GM10847 (cell line): ENCODE results near the gene HAUS1.

Experiments used
- POLR2A ChIP-seq: IDR thresholded peaks from 2 replicates; pipeline ENCODE4 v1.6.1; 2011; ENCODE audit not compliant: insufficient read length; ENCODE audit errors: extremely low read depth

Gene HAUS1, protein sequence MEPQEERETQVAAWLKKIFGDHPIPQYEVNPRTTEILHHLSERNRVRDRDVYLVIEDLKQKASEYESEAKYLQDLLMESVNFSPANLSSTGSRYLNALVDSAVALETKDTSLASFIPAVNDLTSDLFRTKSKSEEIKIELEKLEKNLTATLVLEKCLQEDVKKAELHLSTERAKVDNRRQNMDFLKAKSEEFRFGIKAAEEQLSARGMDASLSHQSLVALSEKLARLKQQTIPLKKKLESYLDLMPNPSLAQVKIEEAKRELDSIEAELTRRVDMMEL

DNA sequence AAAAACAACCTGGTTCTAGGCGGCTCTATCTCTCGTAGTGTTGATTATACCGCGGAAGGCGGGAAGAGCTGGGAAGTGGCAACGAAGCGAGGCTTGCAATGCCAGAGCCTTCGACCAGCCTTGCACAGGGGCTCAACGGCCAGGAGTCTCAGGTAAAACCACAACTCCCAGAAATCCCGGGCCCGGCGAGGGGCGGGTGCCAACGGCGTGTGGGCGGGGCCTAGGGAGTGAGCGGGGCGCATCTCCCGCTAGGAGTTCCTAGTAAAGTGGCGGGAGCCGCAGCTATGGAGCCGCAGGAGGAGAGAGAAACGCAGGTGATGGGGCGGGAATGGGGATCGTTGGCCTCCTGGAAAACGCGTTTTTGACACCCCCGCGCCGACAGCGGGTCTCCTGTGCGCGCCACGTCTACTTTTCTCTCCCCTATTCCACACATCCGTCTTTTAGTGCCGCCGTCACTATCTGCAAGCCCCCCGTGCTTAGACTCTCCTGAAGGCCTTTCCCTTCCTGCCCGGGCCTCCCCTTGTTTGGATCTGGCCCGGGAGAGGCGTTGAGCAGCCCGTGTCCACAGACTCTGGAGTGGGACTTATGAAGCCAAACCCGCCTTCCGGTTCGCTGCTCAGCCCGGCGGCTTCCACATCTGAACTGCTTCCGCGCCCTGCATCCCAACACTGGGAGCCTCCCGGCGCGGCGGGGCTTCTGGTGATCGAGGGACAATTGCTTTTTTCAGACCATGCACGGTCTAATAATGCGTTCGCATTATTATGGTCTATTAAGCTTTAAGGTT lies at the start of gene HAUS1:
TSS of gene HAUS1 (plus strand) at position 258 of the 784 bp plus-strand sequence. CDS start at position 285, 27 bp downstream.
- peak; percentile 43 for TF ChIP-seq POLR2A

DNA sequence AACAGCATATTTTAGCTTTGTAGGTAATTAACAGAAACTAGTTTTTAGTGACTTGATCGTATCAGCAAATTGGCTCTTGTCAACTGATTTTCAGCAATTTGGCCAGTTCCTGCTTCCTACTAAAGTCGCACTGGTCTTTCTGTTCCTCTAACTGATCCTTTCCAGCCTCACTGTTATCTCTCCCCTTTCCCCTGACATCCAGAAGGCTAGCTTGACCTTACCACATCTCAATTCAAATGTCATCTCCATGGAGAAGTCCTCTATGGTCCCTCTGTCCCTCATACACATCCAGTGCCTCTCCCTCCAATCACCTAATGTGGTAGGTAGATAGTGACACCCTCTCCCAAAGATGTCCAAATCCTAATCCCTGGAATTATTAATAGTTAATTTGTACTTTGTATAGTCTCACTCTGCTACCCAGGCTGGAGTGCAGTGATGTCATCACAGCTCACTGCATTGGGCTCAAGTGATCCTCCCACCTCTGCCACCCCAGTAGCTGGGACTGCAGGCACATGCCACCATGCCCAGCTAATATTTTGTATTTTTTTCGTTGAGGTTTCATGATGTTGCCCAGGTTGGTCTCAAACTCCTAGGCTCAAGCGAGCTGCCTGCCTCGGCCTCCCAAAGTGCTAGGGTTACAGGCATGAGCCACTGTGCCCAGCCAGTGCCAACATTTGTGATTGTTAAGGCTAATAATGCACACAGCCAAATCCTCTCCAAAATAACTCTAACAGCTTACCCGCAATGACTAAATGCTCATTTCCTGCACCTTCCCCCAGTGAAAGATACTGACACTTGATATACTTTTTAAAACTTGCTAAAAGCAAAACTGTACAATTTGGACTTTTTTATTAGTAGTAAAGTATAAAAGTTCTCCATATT lies 49.0 kb upstream of the HAUS1 start:
- TF ChIP-seq POLR2A: no peak

DNA sequence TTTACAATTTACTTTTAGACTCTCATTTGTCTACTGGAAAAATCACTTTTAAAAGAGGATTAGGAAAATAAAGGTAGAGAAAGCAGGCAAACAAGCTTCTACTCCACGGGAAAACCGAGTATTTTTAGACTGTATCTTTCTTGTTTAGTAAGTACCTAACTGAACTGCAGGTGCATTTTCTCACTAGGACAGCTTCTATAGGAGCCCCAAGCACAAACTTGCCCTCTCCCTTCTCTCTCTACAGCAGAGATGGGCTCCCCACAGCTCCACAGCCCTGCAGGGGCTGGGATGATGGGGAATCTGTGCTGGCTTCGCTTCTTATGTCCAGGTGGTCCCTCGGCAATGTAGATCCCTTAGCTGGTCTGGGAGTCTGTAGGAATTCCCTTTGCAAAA lies 48.4 kb upstream of the HAUS1 start:
- no peak for TF ChIP-seq POLR2A

DNA sequence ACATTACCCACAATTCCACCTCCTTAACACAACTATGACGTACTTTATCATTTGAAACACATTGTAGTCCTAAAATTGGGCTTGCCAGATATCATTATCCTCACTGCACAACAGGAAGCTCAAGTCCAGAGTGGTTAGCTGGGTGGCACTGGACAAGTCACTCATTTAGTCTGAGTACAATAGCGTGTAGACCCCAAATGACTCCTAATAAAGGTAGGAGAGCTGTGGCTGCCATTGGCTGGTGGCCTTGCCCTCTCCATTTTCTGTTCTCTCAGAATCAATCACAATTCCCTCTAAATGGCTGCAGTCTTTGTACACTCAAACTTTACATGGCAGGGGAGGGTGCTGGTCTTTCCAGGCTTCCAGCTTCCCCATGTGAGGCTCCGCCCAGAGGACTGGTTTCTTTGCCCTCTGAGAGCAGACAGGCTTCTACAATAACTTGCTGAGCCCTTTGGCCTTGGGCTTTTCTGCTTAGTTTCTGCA lies 43.8 kb upstream of the HAUS1 start:
- TF ChIP-seq POLR2A: no peak

DNA sequence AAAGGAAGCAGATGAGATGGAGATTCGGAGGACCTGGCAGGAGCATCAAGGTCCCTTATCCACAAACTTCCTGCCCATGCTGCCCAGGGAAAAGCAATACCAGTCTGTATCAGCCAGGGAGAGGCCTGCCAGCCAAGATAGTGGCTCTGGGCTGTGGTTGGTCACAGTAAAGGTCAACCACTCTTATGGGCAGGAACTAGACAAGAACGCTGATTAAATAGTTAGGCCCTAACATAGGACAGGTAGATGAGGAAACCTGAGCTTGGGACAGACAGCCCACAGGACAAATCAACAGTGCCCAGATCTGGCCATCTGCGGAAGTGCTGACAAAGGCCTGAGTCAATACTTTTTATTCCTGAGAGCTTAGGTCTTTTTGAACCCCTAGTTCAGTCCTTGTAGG lies 42.8 kb upstream of the HAUS1 start:
- TF ChIP-seq POLR2A: no peak

DNA sequence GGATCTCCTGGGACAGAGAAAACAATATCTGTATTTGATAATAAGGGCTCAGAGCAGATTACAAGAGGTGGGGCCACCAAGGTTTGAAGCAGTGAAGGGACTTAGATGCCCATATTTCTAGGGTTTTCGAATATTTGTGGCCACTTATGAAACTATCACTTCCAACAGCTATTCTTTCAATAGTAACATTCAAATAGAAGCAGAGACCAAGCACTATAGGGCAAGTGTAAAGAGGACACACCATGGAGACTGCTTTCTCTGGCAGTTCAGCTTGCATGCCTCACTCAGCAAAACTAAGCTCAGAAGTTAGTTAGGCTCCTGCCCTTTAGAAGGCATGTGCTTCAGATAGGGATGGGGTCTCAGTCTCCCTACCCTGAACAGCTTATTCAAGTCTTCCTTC lies 42.4 kb upstream of the HAUS1 start:
- no peak for TF ChIP-seq POLR2A

DNA sequence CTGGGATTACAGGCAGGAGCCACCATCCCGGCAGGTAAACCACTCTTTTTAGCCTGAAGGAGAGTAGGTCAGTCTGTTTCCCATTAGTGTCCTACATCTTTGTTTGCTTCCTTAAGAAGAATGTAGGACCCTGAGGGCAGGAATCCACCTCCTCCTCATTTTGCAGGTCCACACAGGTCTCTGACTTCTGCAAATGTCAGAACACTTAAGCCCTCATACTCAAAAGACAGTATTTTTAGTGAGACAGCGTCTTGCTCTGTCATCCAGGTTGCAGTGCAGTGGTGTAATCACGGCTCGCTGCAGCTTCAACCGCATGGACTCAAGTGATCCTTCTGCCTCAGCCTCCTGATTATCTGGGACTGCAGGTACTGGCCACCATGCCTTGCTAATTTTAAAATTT lies 41.4 kb upstream of the HAUS1 start:
- no peak for TF ChIP-seq POLR2A

DNA sequence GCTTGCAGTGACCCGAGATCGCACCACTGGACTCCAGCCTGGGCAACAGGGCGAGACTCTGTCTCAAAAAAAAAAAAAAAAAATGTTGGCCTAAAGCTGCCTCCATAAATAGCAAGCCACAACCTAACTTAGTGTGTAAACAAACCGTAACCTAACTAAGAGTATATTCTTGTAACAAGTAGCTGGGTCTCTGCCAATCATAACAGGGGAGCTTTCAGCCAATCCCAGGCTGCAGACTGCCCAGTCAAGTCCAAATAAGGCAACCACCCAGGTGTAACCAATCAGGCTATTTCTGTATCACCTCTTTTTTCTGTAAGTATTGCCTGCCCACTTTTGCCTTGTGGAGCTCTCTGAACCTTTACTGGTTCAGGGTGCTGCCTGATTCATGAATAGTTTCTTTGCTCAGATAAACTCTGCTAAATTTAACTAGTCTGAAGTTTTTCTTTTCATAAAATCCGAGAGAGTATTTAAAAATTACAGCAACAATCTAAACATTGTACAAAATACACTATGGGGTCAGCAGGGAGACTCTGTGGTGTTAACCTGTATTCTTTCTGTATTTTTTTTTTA lies 36.7 kb upstream of the HAUS1 start:
- no peak for TF ChIP-seq POLR2A

DNA sequence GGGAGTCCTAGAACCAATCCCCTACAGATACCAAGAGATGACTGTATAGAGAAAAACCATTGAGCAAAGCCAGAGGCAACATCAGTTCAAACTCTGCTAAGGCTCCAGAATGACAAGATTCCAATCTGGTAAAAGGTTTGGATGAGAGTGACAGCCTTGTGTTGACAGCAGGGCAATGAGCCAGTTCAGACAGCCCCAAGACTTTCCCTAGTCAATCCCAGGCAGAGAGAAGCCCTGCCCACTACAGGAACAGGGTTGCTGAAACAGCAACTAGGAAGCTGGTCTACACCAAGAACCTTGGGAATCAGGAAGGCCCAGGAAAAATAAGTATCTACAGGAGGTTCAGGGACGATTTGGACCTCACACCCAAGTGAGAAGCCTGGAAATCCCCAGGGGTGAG lies 35.4 kb upstream of the HAUS1 start:
- no peak for TF ChIP-seq POLR2A

DNA sequence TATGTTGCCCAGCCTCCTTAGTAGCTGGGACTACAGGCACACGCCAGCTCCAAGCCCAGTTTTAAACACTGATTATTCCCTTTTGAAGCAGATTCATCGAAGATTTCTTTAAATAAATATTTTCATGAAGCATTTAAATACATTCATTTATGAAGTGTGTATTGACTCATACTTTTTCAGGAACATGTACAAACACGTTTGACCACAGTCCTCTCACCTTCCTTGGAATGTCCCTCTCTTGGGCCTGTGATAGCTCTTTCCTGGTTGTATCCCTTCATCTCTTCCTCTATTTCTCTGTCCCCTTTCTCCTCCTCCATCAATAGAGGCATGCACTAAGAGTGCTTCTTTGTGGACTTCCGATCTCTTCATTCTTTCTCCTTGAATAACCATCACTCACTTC lies 34.7 kb upstream of the HAUS1 start:
- TF ChIP-seq POLR2A: no peak

DNA sequence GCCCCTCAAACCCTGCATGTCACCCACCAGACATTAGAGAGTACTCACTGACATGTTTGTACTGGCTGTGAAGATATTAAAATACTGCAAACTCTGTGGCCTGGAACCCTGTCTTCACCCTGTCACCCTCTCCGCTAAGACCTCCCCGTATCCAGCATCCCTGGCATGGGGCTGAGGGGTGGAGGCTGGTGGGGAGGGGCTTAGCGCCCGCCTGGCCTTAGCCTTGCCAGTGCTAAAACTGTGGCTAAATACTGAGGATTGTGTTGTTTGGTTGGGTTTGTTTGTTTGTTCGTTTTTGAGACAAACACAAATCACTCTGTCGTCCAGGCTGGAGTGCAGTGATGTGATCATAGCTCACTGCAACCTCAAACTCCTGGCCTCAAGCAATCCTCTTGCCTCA lies 34.0 kb upstream of the HAUS1 start:
- no peak for TF ChIP-seq POLR2A

DNA sequence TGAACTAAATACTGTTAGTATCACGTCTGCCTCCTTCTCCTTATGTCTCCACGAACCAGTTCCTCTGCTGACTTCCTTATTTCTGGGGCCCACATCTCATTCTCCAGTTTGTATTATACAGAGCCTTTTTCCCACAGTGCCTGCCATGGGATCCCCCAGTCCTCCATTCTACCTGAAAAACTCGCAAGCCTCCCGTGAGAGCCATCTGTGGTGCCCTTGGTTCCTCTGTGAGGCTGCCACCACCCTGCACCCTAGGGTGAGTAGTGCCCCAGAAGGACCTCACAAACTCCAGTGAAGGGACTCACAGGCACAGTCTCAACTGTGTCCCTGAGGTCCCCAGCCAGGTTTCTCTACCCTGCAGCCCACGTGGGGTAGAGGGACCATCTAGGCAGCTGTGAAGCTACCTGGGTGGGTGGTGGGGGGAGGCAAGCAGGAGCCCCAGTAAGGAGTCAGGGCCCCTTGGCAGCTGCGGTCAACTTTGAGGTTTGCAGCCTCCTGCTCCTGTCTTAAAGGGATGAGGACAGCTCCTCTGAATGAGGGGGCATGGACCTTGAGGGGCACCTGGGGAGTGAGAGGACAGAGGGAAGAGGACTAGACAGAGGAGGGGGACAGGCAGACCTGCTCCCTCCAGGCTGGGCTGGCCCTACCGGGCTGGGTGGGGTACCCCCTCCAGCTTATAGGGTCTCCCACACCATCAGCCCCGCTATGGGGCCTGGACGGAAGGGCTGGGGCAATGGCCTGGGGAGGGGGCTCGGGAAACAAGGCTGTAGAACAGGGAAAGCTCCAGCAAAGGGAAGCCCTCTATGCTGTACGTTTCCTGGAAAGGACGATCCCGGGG lies 33.2 kb upstream of the HAUS1 start:
- no peak for TF ChIP-seq POLR2A

DNA sequence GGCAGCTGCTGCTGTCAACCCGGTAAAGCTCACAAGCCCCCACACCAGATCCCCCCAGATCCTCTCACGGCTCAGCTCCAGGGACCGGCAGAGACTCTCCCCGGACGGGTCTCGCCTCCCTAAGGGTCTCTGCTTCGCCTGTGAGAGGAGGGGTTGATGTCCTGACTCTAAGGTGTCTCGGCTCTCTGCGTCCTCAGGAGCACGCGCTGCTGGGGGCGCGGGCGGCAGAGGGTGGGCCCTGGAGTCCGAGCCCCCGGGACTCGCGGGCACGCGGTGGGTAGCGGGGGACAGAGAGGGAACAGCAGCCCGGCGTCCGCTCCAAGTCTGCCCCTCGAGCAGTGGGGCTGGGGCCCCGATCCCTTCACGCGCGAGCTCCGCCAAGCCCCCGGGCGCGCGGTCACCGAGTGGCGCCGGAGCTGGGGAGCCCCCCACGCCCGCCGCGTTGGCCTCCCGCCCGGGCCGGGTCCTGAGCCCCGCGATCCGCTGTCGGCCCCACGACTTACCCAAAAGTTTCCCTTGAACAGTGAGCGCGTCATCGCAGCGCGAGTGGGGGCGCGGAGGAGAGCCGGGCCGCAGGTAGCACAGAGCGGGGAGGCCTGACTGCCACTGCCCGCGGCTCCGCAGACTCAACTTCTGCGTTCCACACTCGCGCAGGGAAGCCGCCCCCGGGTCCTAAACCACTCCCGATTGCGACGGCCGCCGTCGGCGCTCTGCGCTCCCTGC lies 32.4 kb upstream of the HAUS1 start, which contains the start of gene PSTPIP2:
TSS of gene PSTPIP2 (minus strand) at position 608 of the 723 bp plus-strand sequence. CDS start at position 536, 72 bp downstream.
- no peak for TF ChIP-seq POLR2A
